ENCODE results near the gene RIMS1.

RIMS1 gene

GRCh38 chr6:72417759-72418158, 531.4 kb downstream of the RIMS1 start:
- DNase-seq = no peak

- no peak for DNase-seq
Measured at GRCh38 chr6:72418495-72418894, 532.1 kb downstream of the RIMS1 start.

- no peak for DNase-seq
Measured at GRCh38 chr6:72419966-72420365, 533.6 kb downstream of the RIMS1 start.

- DNase-seq = no peak
Measured at GRCh38 chr6:72420409-72420808, 534.1 kb downstream of the RIMS1 start.

GRCh38 chr6:72421387-72421786, 535.0 kb downstream of the RIMS1 start:
- DNase-seq = no peak

GRCh38 chr6:72422171-72422570, 535.8 kb downstream of the RIMS1 start:
- DNase-seq = no peak

GRCh38 chr6:72424476-72424875, 538.1 kb downstream of the RIMS1 start:
- DNase-seq = no peak

GRCh38 chr6:72425003-72425681, 538.8 kb downstream of the RIMS1 start:
- no peak for DNase-seq

GRCh38 chr6:72440611-72441010, 554.3 kb downstream of the RIMS1 start:
- DNase-seq = no peak

GRCh38 chr6:72446430-72446829, 560.1 kb downstream of the RIMS1 start:
- no peak for DNase-seq
